Measurements from ENCODE around the gene NAGK. TPM values are rescaled to one million over a fixed set of nuclear protein-coding genes. Genes with fewer than 3 reads are reported as not detected.
"Not testable (repeated sequence)": the region's sequence is repeated elsewhere in the genome, so short reads cannot be mapped to it uniquely, and the experiment has no call there.

NAGK gene
- polyA plus RNA-seq, 1 experiment = 96.1 TPM

- ChIA-PET CTCF (interaction anchor here (1.3 kb wide), 1 partner anchor 18 kb away, joined by 6 read pairs; no protein-coding TSS in a partner anchor), POLR2A (interaction anchor here (1.9 kb wide), 1 partner anchor 14 kb away, joined by 4 read pairs; the partner anchor contains the start of gene NAGK)
- Histone ChIP-seq H3K4me3 (ENCODE audit: low read depth, low read length) (no peak overlapping the region), H3K9me3 (ENCODE audit: control insufficient read depth, insufficient read depth, low read length) (no peaks in the 10 kb centered on the region), H3K27me3 (ENCODE audit: control insufficient read depth, insufficient read depth, low read length) (peaks cover 2% of the 10 kb centered on the region), H3K27ac (ENCODE audit: low read depth, low read length) (no peak overlapping the region)
- no peak for DNase-seq (ENCODE audit: low read depth, low spot score)
- TF ChIP-seq CTCF (IDR thresholded peaks at IDR 0.05; ENCODE audit: low read depth, low read length) = no peak
Measured at GRCh38 chr2:71082402-71083252, 14.2 kb downstream of the NAGK start.

DNA sequence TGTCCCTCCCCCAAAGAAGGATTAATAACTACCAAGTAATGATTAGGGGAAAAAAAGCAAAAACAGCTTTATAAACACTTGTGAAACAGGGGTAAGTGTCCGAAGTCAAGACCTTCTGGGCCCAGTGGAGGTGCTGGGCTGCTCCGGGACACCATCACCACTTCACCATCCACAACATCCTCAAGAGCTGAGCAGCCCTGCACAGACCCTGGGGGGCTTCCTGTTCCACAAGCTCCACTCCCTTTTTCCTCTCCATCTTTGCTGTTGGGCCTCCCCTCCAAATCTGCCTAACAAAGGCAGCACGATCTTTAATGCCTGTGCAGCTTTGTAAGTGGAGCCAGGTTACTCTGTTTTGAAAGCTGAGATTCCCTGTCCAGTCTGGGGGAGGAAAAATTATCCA, 14.8 kb downstream of the NAGK start:
- CTCF ChIA-PET; H3K9me3 ChIP-seq (ENCODE audit: control insufficient read depth, insufficient read depth, low read length); H3K4me3 ChIP-seq (ENCODE audit: low read depth, low read length); DNase-seq (ENCODE audit: low read depth, low spot score); H3K27ac ChIP-seq (ENCODE audit: low read depth, low read length); H3K27me3 ChIP-seq (ENCODE audit: control insufficient read depth, insufficient read depth, low read length): not testable (repeated sequence)
- POLR2A ChIA-PET = interaction anchor here (1.9 kb wide), 1 partner anchor 15 kb away, joined by 4 read pairs; the partner anchor contains the start of gene NAGK

- H3K4me3 ChIP-seq (ENCODE audit: low read depth, low read length); CTCF ChIA-PET; H3K27ac ChIP-seq (ENCODE audit: low read depth, low read length); H3K9me3 ChIP-seq (ENCODE audit: control insufficient read depth, insufficient read depth, low read length); DNase-seq (ENCODE audit: low read depth, low spot score); H3K27me3 ChIP-seq (ENCODE audit: control insufficient read depth, insufficient read depth, low read length): not testable (repeated sequence)
- POLR2A ChIA-PET = interaction anchor here (1.9 kb wide), 1 partner anchor 15 kb away, joined by 4 read pairs; the partner anchor contains the start of gene NAGK
Measured at GRCh38 chr2:71083752-71084312, 15.4 kb downstream of the NAGK start.

DNA sequence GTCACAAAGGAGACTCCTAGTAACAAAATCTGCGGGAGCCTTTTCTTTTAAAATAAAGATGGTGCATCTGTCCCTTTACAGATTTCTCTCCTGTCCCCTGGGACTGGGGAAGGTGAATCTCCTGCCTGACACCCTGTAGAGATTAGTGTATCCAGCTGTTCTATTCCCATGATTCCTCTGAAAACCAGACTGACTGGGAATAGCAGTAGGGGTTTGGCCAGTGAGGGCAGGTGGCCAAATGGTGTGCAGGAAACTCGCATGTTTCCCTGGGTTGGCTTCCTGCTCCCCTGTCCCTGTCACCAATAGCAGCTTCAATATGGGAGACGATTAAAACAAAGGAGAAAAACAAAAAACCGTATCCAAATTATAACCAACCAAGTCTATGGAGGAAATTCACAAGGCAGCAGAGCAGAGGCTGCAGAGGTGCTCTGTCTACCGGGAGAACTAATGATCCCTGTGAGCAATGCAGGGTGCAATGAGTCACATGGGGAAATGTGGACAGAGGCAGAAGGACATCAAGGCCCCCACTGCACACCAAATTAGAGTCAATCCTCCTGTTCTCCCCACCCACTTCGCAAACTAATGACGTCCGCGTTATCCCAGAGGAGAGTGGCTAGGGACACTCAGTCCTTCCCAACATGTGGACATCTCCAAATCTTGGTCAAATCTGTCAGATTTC, 17.0 kb downstream of the NAGK start:
- H3K27ac ChIP-seq (ENCODE audit: low read depth, low read length); DNase-seq (ENCODE audit: low read depth, low spot score); CTCF ChIA-PET; H3K9me3 ChIP-seq (ENCODE audit: control insufficient read depth, insufficient read depth, low read length); H3K27me3 ChIP-seq (ENCODE audit: control insufficient read depth, insufficient read depth, low read length); H3K4me3 ChIP-seq (ENCODE audit: low read depth, low read length); POLR2A ChIA-PET: not testable (repeated sequence)

DNA sequence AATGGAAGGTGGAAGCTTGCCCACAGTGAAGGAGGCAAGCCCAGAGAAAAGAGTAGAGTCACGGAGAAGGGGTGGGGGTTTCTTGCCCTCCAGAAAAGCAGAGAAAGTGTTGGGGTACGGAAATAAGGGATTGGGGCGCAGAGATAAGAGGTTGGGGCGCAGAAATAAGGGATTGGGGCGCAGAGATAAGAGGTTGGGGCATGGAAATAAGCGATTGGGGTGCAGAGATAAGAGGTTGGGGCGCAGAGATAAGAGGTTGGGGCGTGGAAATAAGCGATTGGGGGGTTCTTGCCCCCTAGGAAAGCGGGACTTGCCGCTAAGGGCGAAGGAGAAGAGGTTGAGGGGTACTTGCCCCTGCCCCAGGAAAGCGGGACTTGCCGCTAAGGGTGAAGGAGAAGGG, 21.0 kb downstream of the NAGK start:
- POLR2A ChIA-PET; H3K4me3 ChIP-seq (ENCODE audit: low read depth, low read length); H3K27me3 ChIP-seq (ENCODE audit: control insufficient read depth, insufficient read depth, low read length); DNase-seq (ENCODE audit: low read depth, low spot score); CTCF ChIA-PET; H3K27ac ChIP-seq (ENCODE audit: low read depth, low read length); H3K9me3 ChIP-seq (ENCODE audit: control insufficient read depth, insufficient read depth, low read length): not testable (repeated sequence)

GRCh38 chr2:71091808-71092207, 23.4 kb downstream of the NAGK start:
- H3K27ac ChIP-seq (ENCODE audit: low read depth, low read length); DNase-seq (ENCODE audit: low read depth, low spot score); H3K27me3 ChIP-seq (ENCODE audit: control insufficient read depth, insufficient read depth, low read length); H3K4me3 ChIP-seq (ENCODE audit: low read depth, low read length); H3K9me3 ChIP-seq (ENCODE audit: control insufficient read depth, insufficient read depth, low read length): not testable (repeated sequence)
- ChIA-PET POLR2A (interaction anchor here (1.8 kb wide), 1 partner anchor 23 kb away, joined by 4 read pairs; the partner anchor contains the start of gene NAGK), CTCF (interaction anchor here (1.1 kb wide), 1 partner anchor 9 kb away, joined by 7 read pairs; no protein-coding TSS in a partner anchor)

DNA sequence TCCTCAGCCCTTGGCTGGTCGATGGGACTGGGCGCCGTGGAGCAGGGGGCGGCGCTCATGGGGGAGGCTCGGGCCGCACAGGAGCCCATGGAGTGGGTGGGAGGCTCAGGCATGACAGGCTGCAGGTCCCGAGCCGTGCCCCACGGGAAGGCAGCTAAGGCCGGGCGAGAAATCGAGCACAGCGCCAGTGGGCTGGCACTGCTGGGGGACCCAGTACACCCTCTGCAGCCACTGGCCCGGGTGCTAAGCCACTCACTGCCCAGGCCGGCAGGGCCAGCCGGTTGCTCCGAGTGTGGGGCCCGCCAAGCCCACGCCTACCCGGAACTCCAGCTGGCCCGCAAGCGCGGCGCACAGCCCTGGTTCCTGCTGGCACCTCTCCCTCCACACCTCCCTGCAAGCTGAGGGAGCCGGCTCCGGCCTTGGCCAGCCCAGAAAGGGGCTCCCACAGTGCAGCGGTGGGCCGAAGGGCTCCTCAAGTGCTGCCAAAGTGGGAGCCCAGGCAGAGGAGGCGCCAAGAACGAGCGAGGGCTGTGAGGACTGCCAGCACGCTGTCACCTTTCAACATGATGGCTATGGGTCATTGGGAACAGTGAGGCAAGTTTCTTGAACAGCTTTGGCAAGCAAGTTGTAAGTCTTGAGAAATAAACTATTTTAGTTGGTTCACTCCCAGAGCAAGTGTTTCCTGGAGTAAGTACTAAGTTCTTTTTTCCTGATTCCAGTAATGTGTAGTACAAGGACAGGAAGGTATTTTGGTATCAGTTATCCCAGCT, 24.2 kb downstream of the NAGK start:
- POLR2A ChIA-PET = interaction anchor here (1.8 kb wide), 1 partner anchor 24 kb away, joined by 4 read pairs; the partner anchor contains the start of gene NAGK
- H3K27me3 ChIP-seq (ENCODE audit: control insufficient read depth, insufficient read depth, low read length); H3K4me3 ChIP-seq (ENCODE audit: low read depth, low read length); H3K27ac ChIP-seq (ENCODE audit: low read depth, low read length); CTCF ChIA-PET; DNase-seq (ENCODE audit: low read depth, low spot score); H3K9me3 ChIP-seq (ENCODE audit: control insufficient read depth, insufficient read depth, low read length): not testable (repeated sequence)
